Measurements from ENCODE around the gene MBD1.

The MBD1 gene

DNA sequence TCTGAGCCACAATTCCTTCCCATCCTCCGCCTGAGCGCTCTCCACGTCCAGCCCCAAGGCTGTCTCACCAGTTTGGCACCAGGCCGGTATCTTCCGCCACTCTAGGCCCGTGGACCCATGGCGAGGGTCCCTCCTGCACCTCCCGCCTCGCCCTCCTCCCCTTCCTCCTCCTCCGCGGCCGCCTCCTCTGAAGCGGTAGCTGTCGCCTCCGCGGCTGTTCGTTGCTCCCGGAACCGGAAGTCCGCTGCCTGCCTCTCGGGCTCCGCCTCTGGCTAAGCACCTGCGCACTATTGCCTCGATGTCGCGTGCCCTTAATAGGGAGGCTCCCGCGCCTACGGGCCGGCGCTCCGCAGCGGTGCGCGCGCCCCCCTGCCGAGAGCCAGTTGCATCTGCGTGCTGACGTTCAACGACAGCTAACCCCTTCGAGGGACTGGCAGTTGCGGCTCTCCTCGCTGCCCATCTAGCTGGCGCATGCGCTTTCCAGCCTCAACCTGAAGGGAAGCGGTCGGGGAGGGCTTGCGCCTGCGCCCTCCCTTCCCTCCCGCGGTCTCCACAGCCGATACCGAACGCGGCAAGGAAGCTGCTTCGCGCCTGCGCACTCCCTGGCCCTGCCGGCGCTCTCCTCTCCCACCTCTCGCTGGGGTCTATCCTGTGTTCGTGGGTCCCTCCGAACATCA, at the start of gene MBD1:
Gene MBD1 (minus strand): TSS at position 229 of the 677 bp plus-strand sequence. CDS start 1,531 bp downstream, outside the sequence.
- Histone ChIP-seq H3K36me3 (ENCODE audit: control insufficient read depth, insufficient read depth, low read length) (peaks cover 66% of the 10 kb centered on the region), H3K9me3 (ENCODE audit: control insufficient read depth, insufficient read depth, low read depth, low read length) (no peaks in the 10 kb centered on the region), H3K27ac (ENCODE audit: low read depth, low read length) (peak within 1 kb of the TSS; percentile 3; the same call in 1 of the 2 replicates)

GRCh38 chr18:50330176-50330575, 48.9 kb upstream of the MBD1 start:
- no peak overlapping the region for H3K9ac ChIP-seq (ENCODE audit: low read length)
- no peak overlapping the region for H3K27ac ChIP-seq (ENCODE audit: low read depth, low read length)
- no peak overlapping the region for H3K4me3 ChIP-seq (ENCODE audit: low read depth, low read length)
- H3K4me1 ChIP-seq (ENCODE audit: control insufficient read depth, insufficient read depth, low read length) = no peaks in the 10 kb centered on the region
- 0 out of 2 replicates have a peak, but pooled peaks cover 3% of the 10 kb centered on the region for H3K27me3 ChIP-seq (ENCODE audit: control insufficient read depth, insufficient read depth, low read length)
- no peaks in the 10 kb centered on the region for H3K36me3 ChIP-seq (ENCODE audit: control insufficient read depth, insufficient read depth, low read length)
- peaks cover 5% of the 10 kb centered on the region; the same call in 1 of the 2 replicates for H3K9me3 ChIP-seq (ENCODE audit: control insufficient read depth, insufficient read depth, low read depth, low read length)

More for the DNA sequence above, at the start of gene MBD1:
- H3K4me1 ChIP-seq (ENCODE audit: control insufficient read depth, insufficient read depth, low read length) = peaks cover 11% of the 10 kb centered on the region
- no peaks in the 10 kb centered on the region for H3K27me3 ChIP-seq (ENCODE audit: control insufficient read depth, insufficient read depth, low read length)
- H3K4me3 ChIP-seq (ENCODE audit: low read depth, low read length) = peak within 1 kb of the TSS; percentile 97
- peak within 1 kb of the TSS; percentile 90 for H3K9ac ChIP-seq (ENCODE audit: low read length)

DNA sequence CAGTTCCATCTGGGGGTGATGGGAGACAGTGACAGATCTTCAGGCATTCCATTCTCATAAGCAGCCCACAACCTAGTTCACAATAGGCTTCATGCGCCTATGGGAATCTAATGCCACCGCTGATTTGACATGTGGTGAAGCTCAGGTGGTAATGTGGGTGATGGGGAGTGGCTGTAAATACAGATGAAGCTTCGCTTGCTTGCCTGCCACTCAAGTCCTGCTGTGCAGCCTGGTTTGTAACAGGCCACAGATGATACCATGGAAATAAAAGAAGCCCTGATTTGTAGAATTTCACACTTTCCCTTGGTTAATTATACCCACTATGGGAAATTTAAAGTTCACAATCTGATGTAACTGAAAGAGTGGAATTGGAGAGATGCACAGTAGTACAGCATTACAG, 46.7 kb upstream of the MBD1 start:
- Histone ChIP-seq H3K4me1 (ENCODE audit: control insufficient read depth, insufficient read depth, low read length) (no peaks in the 10 kb centered on the region), H3K4me3 (ENCODE audit: low read depth, low read length) (no peak overlapping the region), H3K27me3 (ENCODE audit: control insufficient read depth, insufficient read depth, low read length) (0 out of 2 replicates have a peak, but pooled peaks cover 3% of the 10 kb centered on the region), H3K9me3 (ENCODE audit: control insufficient read depth, insufficient read depth, low read depth, low read length) (peaks cover 5% of the 10 kb centered on the region; the same call in 1 of the 2 replicates), H3K36me3 (ENCODE audit: control insufficient read depth, insufficient read depth, low read length) (no peaks in the 10 kb centered on the region), H3K27ac (ENCODE audit: low read depth, low read length) (no peak overlapping the region), H3K9ac (ENCODE audit: low read length) (no peak overlapping the region)

- Histone ChIP-seq H3K4me3 (ENCODE audit: low read depth, low read length) (no peak overlapping the region), H3K27ac (ENCODE audit: low read depth, low read length) (no peak overlapping the region), H3K4me1 (ENCODE audit: control insufficient read depth, insufficient read depth, low read length) (no peaks in the 10 kb centered on the region), H3K27me3 (ENCODE audit: control insufficient read depth, insufficient read depth, low read length) (no peaks in the 10 kb centered on the region; the same call in 1 of the 2 replicates), H3K36me3 (ENCODE audit: control insufficient read depth, insufficient read depth, low read length) (no peaks in the 10 kb centered on the region), H3K9me3 (ENCODE audit: control insufficient read depth, insufficient read depth, low read depth, low read length) (no peaks in the 10 kb centered on the region), H3K9ac (ENCODE audit: low read length) (no peak overlapping the region)
These were observed 39.4 kb upstream of the MBD1 start for GRCh38 chr18:50320719-50321118.

DNA sequence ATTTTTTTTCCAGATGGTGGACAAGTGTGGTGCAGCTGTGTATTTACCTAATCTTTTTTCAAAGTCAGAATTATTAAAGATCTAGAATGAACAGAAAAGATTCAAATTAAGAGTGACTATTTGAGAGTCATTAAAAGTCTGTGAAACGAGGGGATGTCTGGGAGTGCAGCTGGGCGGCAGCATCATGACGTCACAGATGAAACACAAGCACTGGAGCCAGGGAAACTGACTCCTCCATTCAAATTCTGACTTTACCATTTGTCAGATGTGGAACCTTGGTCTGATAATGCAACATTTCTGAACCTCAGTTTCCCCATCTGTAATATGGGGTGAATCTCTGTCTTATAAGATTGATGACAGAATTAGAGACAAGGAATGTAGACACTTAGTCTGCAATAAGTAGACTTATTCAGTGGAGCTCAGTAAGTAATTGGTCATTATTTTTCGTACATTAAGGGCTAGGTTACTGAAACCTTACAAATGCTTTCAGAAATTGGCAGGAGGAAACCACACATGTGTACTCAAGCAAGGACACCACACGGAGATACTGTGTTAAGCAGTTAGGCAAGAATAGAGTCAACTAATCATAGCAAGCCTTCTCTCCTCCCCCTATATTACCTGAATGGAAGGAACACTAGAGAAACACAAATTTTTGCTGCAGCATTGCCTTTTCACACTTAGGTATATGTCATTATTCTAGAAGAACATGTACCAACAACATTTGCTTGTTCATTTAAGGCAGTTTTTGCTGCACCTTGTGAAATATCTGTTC, 34.0 kb upstream of the MBD1 start:
- no peak overlapping the region for H3K27ac ChIP-seq (ENCODE audit: low read depth, low read length)
- H3K9ac ChIP-seq (ENCODE audit: low read length) = no peak overlapping the region
- H3K36me3 ChIP-seq (ENCODE audit: control insufficient read depth, insufficient read depth, low read length) = no peaks in the 10 kb centered on the region
- peaks cover 6% of the 10 kb centered on the region; the same call in 1 of the 2 replicates for H3K27me3 ChIP-seq (ENCODE audit: control insufficient read depth, insufficient read depth, low read length)
- H3K4me3 ChIP-seq (ENCODE audit: low read depth, low read length) = no peak overlapping the region
- H3K4me1 ChIP-seq (ENCODE audit: control insufficient read depth, insufficient read depth, low read length) = no peaks in the 10 kb centered on the region
- H3K9me3 ChIP-seq (ENCODE audit: control insufficient read depth, insufficient read depth, low read depth, low read length) = no peaks in the 10 kb centered on the region

DNA sequence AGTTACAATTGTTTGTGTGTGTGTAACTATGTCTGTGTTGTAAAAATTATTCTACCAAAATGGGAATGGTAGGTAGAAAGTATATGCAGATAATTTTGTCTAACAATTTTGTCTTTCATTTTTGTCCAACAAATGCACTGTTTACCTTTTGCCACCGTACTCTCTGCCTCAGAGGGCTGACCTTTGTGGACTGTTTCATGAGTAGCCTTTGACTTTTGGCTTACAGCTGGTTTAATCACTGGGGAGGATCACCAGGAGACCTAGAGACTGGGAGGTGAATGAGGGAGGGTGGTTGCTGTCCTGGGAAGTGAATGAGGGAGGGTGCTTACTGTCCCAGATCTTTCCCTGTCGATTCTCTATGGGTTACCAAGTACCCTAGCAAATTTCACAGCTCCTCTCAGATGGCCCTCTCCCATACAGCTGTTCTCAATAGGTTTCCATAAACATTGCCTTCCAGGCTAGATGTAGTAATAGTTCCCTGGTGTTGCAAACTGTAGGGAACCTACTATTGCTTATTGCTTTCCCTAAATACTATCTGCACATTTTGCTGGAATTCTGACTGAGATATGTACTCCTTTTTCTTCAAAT, 32.6 kb upstream of the MBD1 start:
- Histone ChIP-seq H3K4me3 (ENCODE audit: low read depth, low read length) (no peak overlapping the region), H3K27ac (ENCODE audit: low read depth, low read length) (no peak overlapping the region), H3K4me1 (ENCODE audit: control insufficient read depth, insufficient read depth, low read length) (no peaks in the 10 kb centered on the region), H3K36me3 (ENCODE audit: control insufficient read depth, insufficient read depth, low read length) (no peaks in the 10 kb centered on the region), H3K9me3 (ENCODE audit: control insufficient read depth, insufficient read depth, low read depth, low read length) (no peaks in the 10 kb centered on the region), H3K27me3 (ENCODE audit: control insufficient read depth, insufficient read depth, low read length) (peaks cover 6% of the 10 kb centered on the region; the same call in 1 of the 2 replicates), H3K9ac (ENCODE audit: low read length) (no peak overlapping the region)

DNA sequence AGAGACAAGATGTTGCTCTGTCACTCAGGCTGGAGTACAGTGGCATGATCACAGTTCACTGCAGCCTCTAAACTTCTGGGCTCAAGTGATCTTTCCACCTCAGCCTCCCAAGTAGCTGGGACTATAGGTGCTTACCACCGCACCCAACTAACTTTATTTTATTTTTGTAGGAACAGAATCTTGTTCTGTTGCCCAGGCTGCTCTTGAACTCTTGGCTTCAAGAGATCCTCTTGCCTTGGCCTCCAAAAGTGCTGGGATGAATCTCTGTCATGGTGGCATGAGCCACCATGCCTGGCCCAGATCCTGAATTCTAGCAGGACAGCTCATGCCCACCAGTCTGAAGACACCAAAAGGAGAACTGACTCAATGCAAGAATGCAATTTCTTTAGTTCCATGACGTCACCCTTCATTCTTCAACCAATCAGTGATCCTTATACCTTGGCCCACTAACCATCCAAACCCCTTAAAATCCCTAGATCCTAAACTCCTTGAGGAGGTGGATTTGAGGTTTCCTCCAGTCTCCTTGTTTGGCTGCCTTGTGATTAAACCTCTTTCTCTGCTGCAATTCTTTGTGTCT, 31.8 kb upstream of the MBD1 start:
- Histone ChIP-seq H3K4me3 (ENCODE audit: low read depth, low read length) (no peak overlapping the region), H3K9ac (ENCODE audit: low read length) (no peak overlapping the region), H3K36me3 (ENCODE audit: control insufficient read depth, insufficient read depth, low read length) (no peaks in the 10 kb centered on the region), H3K9me3 (ENCODE audit: control insufficient read depth, insufficient read depth, low read depth, low read length) (no peaks in the 10 kb centered on the region), H3K27me3 (ENCODE audit: control insufficient read depth, insufficient read depth, low read length) (peaks cover 14% of the 10 kb centered on the region; the same call in 1 of the 2 replicates), H3K4me1 (ENCODE audit: control insufficient read depth, insufficient read depth, low read length) (no peaks in the 10 kb centered on the region), H3K27ac (ENCODE audit: low read depth, low read length) (no peak overlapping the region)

DNA sequence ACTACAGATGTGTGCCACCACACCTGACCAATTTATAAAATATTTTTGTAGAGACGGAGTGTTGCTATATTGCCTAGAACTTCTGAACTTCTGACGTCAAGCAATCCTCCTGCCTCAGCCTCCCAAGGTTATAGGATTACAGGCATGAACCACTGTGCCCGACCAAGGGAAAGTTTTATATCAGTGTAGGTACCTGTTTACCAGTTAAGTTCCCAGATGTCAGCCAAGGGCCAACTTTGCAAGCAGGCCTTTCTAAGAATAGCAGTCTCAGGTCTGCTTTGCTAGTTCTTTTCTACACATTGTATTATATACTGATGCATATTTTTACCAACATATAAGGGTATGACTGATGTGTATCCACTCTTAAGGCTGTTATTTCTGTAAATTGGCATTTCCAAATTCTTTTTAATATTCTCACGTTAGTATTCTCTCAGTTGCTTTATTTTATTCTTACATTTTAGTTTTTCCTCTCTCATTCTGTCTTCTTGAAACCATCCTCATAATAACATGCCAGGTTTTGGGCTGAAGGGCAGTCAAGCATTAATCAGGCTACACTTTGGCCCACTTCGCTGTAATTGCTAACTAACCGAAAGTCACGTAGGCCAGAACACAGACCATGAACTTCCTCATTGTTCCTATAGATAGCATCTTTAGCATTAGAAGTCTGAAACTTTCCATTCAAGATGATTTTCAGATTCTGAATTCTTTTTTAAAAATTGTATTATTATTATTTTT, 31.1 kb upstream of the MBD1 start:
- Histone ChIP-seq H3K36me3 (ENCODE audit: control insufficient read depth, insufficient read depth, low read length) (no peaks in the 10 kb centered on the region), H3K27ac (ENCODE audit: low read depth, low read length) (no peak overlapping the region), H3K9ac (ENCODE audit: low read length) (no peak overlapping the region), H3K4me1 (ENCODE audit: control insufficient read depth, insufficient read depth, low read length) (no peaks in the 10 kb centered on the region), H3K4me3 (ENCODE audit: low read depth, low read length) (no peak overlapping the region), H3K27me3 (ENCODE audit: control insufficient read depth, insufficient read depth, low read length) (peaks cover 18% of the 10 kb centered on the region; the same call in 1 of the 2 replicates), H3K9me3 (ENCODE audit: control insufficient read depth, insufficient read depth, low read depth, low read length) (no peaks in the 10 kb centered on the region)

- Histone ChIP-seq H3K36me3 (ENCODE audit: control insufficient read depth, insufficient read depth, low read length) (no peaks in the 10 kb centered on the region), H3K9ac (ENCODE audit: low read length) (no peak overlapping the region), H3K27me3 (ENCODE audit: control insufficient read depth, insufficient read depth, low read length) (peaks cover 18% of the 10 kb centered on the region; the same call in 1 of the 2 replicates), H3K4me1 (ENCODE audit: control insufficient read depth, insufficient read depth, low read length) (peaks cover 3% of the 10 kb centered on the region), H3K27ac (ENCODE audit: low read depth, low read length) (no peak overlapping the region), H3K4me3 (ENCODE audit: low read depth, low read length) (no peak overlapping the region), H3K9me3 (ENCODE audit: control insufficient read depth, insufficient read depth, low read depth, low read length) (no peaks in the 10 kb centered on the region)
These were observed 30.3 kb upstream of the MBD1 start for GRCh38 chr18:50311650-50312049.

- Histone ChIP-seq H3K9ac (ENCODE audit: low read length) (no peak overlapping the region), H3K4me1 (ENCODE audit: control insufficient read depth, insufficient read depth, low read length) (peaks cover 3% of the 10 kb centered on the region), H3K4me3 (ENCODE audit: low read depth, low read length) (no peak overlapping the region), H3K27ac (ENCODE audit: low read depth, low read length) (no peak overlapping the region), H3K9me3 (ENCODE audit: control insufficient read depth, insufficient read depth, low read depth, low read length) (no peaks in the 10 kb centered on the region), H3K27me3 (ENCODE audit: control insufficient read depth, insufficient read depth, low read length) (peaks cover 18% of the 10 kb centered on the region; the same call in 1 of the 2 replicates), H3K36me3 (ENCODE audit: control insufficient read depth, insufficient read depth, low read length) (no peaks in the 10 kb centered on the region)
These were observed 28.8 kb upstream of the MBD1 start for GRCh38 chr18:50310080-50310479.
